PC-9 (cell line): ENCODE results near the gene TBC1D14. TPM values are rescaled to one million over a fixed set of nuclear protein-coding genes. Genes with fewer than 3 reads are reported as not detected.

Source experiments
- BruUV-seq: library from RNA; stranded (reverse); fragments of 400-500 nt; replicated peaks from 2 replicates; lab custom pipeline; 2021; lab: Mats Ljungman, UMichigan
- CTCF ChIA-PET: fragments of 300-600 bp; sonication (Branson Sonifier 250); formaldehyde crosslinking; loops from one replicate; lab custom pipeline; 2022; ENCODE audit warnings: antibody characterized with exemption; lab: Charles Lee
- POLR2A ChIA-PET: fragments of 300-600 bp; sonication (Branson Sonifier 250); formaldehyde crosslinking; loops from one replicate; lab custom pipeline; 2022; ENCODE audit warnings: antibody characterized with exemption; ENCODE audit not compliant: unreplicated experiment; lab: Charles Lee
- DNase-seq, 2 experiments: peaks; one replicate each; pipeline versions ENCODE4 v3.0.0 to v3.0.0-alpha.2; 2015 to 2022; ENCODE audit warnings: mixed read lengths in 1 of 2
- H2AFZ ChIP-seq: fragments of 200-600 bp; sonication (generic); 2 replicates; pipeline ENCODE4 v1.8.1; 2017; ENCODE audit warnings: antibody characterized with exemption
- H3F3A ChIP-seq: fragments of 200-600 bp; sonication (generic); 2 replicates; pipeline ENCODE4 v1.8.1; 2017; ENCODE audit warnings: antibody characterized with exemption, mild to moderate bottlenecking, low read depth; ENCODE audit not compliant: insufficient read depth
- H3K27ac ChIP-seq: fragments of 200-600 bp; sonication (generic); 2 replicates; pipeline ENCODE4 v1.6.1; 2016; ENCODE audit warnings: mixed run types
- H3K27me3 ChIP-seq: fragments of 200-600 bp; sonication (generic); 2 replicates; pipeline ENCODE4 v1.6.1; 2016; ENCODE audit warnings: low read depth, mixed run types; ENCODE audit not compliant: insufficient read depth
- H3K36me3 ChIP-seq: fragments of 200-600 bp; sonication (generic); 2 replicates; pipeline ENCODE4 v1.6.1; 2016; ENCODE audit warnings: low read depth, mixed run types
- H3K4me1 ChIP-seq: fragments of 200-600 bp; sonication (generic); replicated peaks from 2 replicates; pipeline ENCODE4 v1.6.1; 2016; ENCODE audit warnings: mixed run types; ENCODE audit not compliant: insufficient read depth
- H3K4me2 ChIP-seq: fragments of 200-600 bp; sonication (generic); 2 replicates; pipeline ENCODE4 v1.6.1; 2017; ENCODE audit warnings: mixed run types
- H3K4me3 ChIP-seq: fragments of 200-600 bp; sonication (generic); 2 replicates; pipeline ENCODE4 v1.6.1; 2016; ENCODE audit warnings: mixed run types
- H3K79me2 ChIP-seq: fragments of 200-600 bp; sonication (generic); 2 replicates; pipeline ENCODE4 v1.6.1; 2017; ENCODE audit warnings: low read depth, mixed run types
- H3K9me2 ChIP-seq: fragments of 200-600 bp; sonication (generic); 2 replicates; pipeline ENCODE4 v1.8.1; 2017; ENCODE audit warnings: mild to moderate bottlenecking; ENCODE audit not compliant: insufficient read depth
- H3K9me3 ChIP-seq: fragments of 200-600 bp; sonication (generic); 2 replicates; pipeline ENCODE4 v1.8.1; 2016; ENCODE audit warnings: low read depth; ENCODE audit not compliant: insufficient read depth
- H4K20me1 ChIP-seq: fragments of 200-600 bp; sonication (generic); 2 replicates; pipeline ENCODE4 v1.8.1; 2017; ENCODE audit not compliant: insufficient read depth
- CTCF ChIP-seq: fragments of 200-600 bp; sonication (generic); conservative IDR thresholded peaks from 2 replicates; pipeline ENCODE4 v1.6.1; 2017; ENCODE audit warnings: mixed run types, antibody characterized with exemption, mild to moderate bottlenecking, moderate library complexity
- EZH2 ChIP-seq: fragments of 200-600 bp; sonication (generic); IDR thresholded peaks from 2 replicates; pipeline ENCODE4 v1.8.0; 2017; ENCODE audit warnings: antibody characterized with exemption, low read depth
- intact Hi-C: fragments of 100-400 bp; cut with micrococcal nuclease; formaldehyde crosslinking; loops from one replicate; pipeline ENCODE4 v1.10.0; 2022; ENCODE audit not compliant: unreplicated experiment
- total RNA-seq: library from RNA; stranded (reverse); gene quantifications from 2 replicates; pipeline ENCODE4 v1.2.3, GENCODE V29; 2021

Gene TBC1D14
- total RNA-seq, 1 experiment from 2014 or later: 46.2 TPM

DNA sequence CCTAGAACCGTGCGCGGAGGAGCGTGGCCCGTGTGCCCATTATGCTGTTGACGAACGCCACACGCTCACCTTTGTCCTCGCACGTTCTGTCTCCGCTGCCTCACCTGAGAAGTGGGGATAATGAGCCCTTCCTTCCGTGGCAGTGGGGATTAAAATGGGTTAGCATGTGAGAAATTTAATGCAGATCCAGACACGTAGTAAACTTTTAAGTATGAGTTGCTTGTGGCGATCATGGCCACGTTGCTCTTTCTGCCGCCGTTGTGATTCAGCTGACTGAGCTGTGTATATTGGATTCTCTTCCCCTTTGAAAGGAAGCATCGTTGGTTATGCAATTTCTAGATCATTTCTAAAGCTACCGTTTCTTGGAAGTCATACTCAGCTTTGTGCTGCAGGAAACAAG is 16.5 kb downstream of the TBC1D14 start:
- no peaks in the 10 kb centered on the region; the same call in 1 of the 2 replicates for H4K20me1 ChIP-seq
- H3K4me2 ChIP-seq: no peak overlapping the region
- H3K9me2 ChIP-seq: no peaks in the 10 kb centered on the region
- no TSS peak for BruUV-seq
- no peaks in the 10 kb centered on the region for H3F3A ChIP-seq
- no peaks in the 10 kb centered on the region for H3K79me2 ChIP-seq
- H3K9me3 ChIP-seq: no peaks in the 10 kb centered on the region
- H3K4me3 ChIP-seq: no peak overlapping the region
- POLR2A ChIA-PET: no interaction called here
- CTCF ChIA-PET: no interaction called here
- intact Hi-C loops: no loop called here
- no peak overlapping the region for H2AFZ ChIP-seq
- no peaks in the 10 kb centered on the region for H3K36me3 ChIP-seq
- H3K4me1 ChIP-seq: no peaks in the 10 kb centered on the region
- no peaks in the 10 kb centered on the region for H3K27me3 ChIP-seq
- H3K27ac ChIP-seq: no peak overlapping the region
- TF ChIP-seq EZH2 (no peak), CTCF (no peak)
- DNase-seq: no peak

DNA sequence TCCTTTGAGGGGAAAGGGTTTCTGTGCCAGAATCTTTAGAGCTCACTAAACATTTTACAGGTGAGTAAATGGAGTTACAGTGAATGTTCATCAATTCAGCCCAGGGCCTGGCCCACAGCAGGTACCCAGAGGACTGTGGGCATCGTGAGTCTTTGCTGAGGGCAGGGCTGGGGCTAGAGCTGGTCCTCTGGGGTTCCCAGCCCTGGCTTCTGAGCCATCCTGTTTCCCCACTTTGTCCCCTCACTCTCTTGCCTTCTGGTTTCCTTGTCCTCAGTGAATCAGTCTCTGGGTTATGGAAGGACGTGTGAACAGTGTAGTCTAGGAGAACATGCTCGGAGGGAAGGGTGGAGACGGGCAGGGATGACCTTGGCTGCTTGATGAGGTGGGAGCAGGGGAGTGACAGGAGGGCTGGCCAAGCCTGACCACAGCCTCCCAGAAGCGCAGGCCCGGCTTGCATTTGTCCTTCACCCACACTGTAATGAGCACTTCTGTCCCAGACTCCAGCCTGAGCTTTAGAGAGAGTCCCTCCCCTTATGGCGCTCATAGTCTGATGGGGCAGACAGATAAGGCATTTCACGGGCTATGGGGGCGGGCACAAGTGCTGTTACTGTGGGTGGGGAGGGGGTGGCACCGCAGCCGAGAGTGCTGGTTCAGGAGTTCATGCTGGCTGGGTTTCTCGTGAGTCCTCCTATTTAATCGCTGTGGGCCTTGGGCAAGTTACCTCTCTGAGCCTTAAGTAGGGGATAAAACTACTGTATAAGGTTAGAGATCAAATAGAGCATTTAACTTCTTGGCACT is 17.3 kb downstream of the TBC1D14 start:
- Histone ChIP-seq H3K4me2 (no peak overlapping the region), H4K20me1 (no peaks in the 10 kb centered on the region; the same call in 1 of the 2 replicates), H3K27me3 (no peaks in the 10 kb centered on the region), H3K9me2 (no peaks in the 10 kb centered on the region), H3K4me1 (no peaks in the 10 kb centered on the region), H3F3A (no peaks in the 10 kb centered on the region), H3K36me3 (no peaks in the 10 kb centered on the region), H3K79me2 (no peaks in the 10 kb centered on the region), H3K4me3 (no peak overlapping the region), H3K9me3 (no peaks in the 10 kb centered on the region), H3K27ac (no peak overlapping the region), H2AFZ (no peak overlapping the region)
- TF ChIP-seq EZH2 (no peak), CTCF (no peak)
- CTCF ChIA-PET: no interaction called here
- no peak for DNase-seq
- BruUV-seq: no TSS peak
- intact Hi-C loops: no loop called here
- POLR2A ChIA-PET: no interaction called here

DNA sequence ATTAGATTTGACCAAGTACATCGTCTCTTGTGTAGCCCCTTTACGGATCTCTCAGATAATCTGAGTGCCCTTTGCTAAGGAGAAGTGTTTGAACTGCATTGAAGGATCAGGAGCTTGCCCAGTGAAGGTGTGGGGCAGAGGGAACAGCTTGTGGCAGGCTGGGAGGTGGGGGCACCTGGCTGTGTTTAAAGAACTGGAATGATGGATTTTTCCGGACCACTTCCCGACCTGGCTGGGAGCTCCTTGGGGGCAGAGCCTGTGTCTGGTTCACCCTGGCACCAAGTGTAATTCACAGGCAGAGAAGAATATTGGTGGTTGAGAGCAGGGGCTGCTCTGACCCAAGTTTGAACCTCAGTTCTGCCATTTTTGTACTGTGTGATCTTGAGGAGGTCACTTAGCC is 18.5 kb downstream of the TBC1D14 start:
- Histone ChIP-seq H3K4me2 (no peak overlapping the region), H3F3A (no peaks in the 10 kb centered on the region), H3K79me2 (no peaks in the 10 kb centered on the region), H3K27me3 (no peaks in the 10 kb centered on the region), H3K4me1 (no peaks in the 10 kb centered on the region), H3K36me3 (no peaks in the 10 kb centered on the region), H2AFZ (no peak overlapping the region), H3K9me2 (no peaks in the 10 kb centered on the region), H3K4me3 (no peak overlapping the region), H3K9me3 (no peaks in the 10 kb centered on the region), H4K20me1 (no peaks in the 10 kb centered on the region; the same call in 1 of the 2 replicates), H3K27ac (no peak overlapping the region)
- ChIA-PET CTCF (no interaction called here), POLR2A (no interaction called here)
- TF ChIP-seq CTCF: no peak
- TF ChIP-seq EZH2: no peak
- no peak for DNase-seq
- BruUV-seq: no TSS peak
- intact Hi-C loops: no loop called here
